Measurements from ENCODE around the gene NTN1. TPM values are rescaled to one million over a fixed set of nuclear protein-coding genes. Genes with fewer than 3 reads are reported as not detected.

NTN1 gene
- total and polyA plus RNA-seq, 2 donors = 9.7 to 23.9 TPM

DNA sequence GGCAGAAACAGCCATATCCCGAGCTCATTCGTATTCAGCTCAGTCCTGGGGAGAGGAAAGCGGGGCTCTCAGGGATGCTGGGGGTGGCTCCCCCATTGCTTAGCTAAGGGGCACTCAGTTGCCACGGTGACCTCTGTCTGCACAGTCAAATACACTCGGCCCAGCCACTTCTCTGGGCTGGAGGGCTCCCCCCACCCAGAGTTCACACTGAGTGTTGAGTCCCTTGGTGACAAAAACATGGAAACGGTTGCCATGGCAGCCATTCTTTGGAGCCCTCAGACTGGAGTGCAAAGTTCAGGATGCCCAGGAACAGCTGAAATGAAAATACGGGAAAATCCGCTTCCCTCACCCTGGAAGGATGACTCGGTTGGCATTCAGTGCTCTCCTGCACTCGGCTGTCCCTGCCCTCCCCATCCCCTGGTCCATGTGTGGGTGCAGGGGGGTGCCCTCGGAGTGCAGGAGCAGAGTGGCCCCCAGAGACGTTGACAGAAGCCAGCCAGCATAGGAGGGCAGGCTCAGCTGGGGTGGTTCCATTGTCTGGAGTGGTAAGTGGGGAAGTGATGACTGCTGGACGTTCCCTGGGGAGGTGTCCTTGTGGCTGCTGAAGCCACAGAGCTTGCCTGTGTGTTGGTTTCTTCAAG lies 216.5 kb downstream of the NTN1 start:
- WGBS = 89% methylated on average over 13 of the region's 13 CpGs
- DNase-seq (ENCODE audit: extremely low spot score) = no peak
- Histone ChIP-seq H3K4me1 (ENCODE audit: insufficient read depth) (peaks cover 1% of the 10 kb centered on the region), H3K27ac (ENCODE audit: low read depth) (no peak overlapping the region), H3K36me3 (ENCODE audit: insufficient read depth) (no peaks in the 10 kb centered on the region), H3K4me3 (ENCODE audit: low read depth, low read length) (no peak overlapping the region)

- H3K27ac ChIP-seq (ENCODE audit: low read depth) = no peak overlapping the region
- no peaks in the 10 kb centered on the region for H3K36me3 ChIP-seq (ENCODE audit: insufficient read depth)
- no peak overlapping the region for H3K4me3 ChIP-seq (ENCODE audit: low read depth, low read length)
- 87% methylated on average over 12 of the region's 12 CpGs for WGBS
- DNase-seq (ENCODE audit: extremely low spot score) = no peak
- H3K4me1 ChIP-seq (ENCODE audit: insufficient read depth) = peaks cover 1% of the 10 kb centered on the region
Observed at GRCh38 chr17:9238340-9239245, 217.3 kb downstream of the NTN1 start.

DNA sequence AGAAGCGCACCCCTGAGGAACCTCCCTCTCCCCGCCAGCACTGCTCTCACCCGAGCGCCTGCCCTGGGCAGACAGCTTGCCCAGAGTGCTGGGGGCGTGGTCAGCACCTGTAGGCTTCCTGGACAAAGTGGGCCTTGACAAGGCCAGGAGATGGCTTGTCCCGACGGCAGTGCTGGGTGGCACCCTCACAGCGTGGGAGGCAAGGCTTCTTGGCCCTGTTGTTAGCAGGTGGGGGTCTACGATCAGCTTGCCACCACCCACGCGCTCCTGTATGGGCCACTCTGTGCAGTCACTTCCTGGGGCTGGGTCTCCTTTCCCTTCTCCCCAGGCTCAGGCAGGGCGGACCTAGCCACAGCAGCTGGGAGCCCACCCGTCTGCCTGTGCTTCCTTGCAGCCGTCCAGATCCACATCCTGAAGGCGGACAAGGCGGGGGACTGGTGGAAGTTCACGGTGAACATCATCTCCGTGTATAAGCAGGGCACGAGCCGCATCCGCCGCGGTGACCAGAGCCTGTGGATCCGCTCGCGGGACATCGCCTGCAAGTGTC lies 218.0 kb downstream of the NTN1 start:
- Histone ChIP-seq H3K27ac (ENCODE audit: low read depth) (no peak overlapping the region), H3K36me3 (ENCODE audit: insufficient read depth) (no peaks in the 10 kb centered on the region), H3K4me3 (ENCODE audit: low read depth, low read length) (no peak overlapping the region), H3K4me1 (ENCODE audit: insufficient read depth) (peaks cover 1% of the 10 kb centered on the region)
- no peak for DNase-seq (ENCODE audit: extremely low spot score)
- 33% methylated on average over 27 of the region's 27 CpGs for WGBS

GRCh38 chr17:9239793-9240658 lies 218.7 kb downstream of the NTN1 start:
- WGBS = under 1% methylated on average over 82 of the region's 84 CpGs
- Histone ChIP-seq H3K27ac (ENCODE audit: low read depth) (peak overlapping the region; percentile 96), H3K4me1 (ENCODE audit: insufficient read depth) (peaks cover 1% of the 10 kb centered on the region), H3K4me3 (ENCODE audit: low read depth, low read length) (peak overlapping the region; percentile 49), H3K36me3 (ENCODE audit: insufficient read depth) (no peaks in the 10 kb centered on the region)
- DNase-seq (ENCODE audit: extremely low spot score) = no peak

DNA sequence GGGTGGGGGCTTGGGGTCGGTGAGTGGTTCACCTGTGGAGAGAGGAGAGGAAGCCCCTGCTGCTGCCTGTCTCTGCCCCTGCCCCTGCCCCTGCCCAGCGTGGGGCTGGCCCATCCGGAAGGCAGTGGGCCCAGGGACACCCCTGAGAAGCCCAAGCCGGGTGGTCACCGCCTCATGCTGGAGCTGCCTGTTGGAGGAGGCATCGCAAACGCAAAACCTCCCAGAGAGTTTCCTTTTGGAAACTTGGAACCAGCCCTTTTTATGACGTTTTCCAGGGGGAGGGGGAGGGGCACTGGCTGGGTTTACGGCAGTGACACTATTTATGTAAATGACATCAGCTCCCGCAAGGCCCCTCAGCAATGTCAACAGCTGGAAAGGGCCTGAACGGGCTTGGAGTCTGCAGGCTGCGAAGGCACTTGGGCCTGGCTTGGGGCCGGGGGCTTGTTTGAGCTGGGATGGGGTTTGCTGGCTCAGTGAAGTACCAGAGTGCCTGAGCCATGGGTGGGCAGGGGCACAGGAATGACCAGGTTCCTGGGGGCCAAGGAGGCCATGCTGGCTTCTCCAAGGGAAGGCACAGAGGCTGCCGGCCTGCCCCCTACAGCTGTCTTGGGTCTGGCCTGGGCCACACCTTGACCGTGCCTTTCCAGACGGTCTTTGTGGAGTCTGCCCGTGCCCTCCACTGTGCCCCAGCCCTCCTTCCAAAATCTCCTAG lies 219.5 kb downstream of the NTN1 start:
- Histone ChIP-seq H3K36me3 (ENCODE audit: insufficient read depth) (no peaks in the 10 kb centered on the region), H3K27ac (ENCODE audit: low read depth) (peak overlapping the region; percentile 96), H3K4me3 (ENCODE audit: low read depth, low read length) (peak overlapping the region; percentile 49), H3K4me1 (ENCODE audit: insufficient read depth) (peaks cover 1% of the 10 kb centered on the region)
- WGBS = 24% methylated on average over 17 of the region's 17 CpGs
- DNase-seq (ENCODE audit: extremely low spot score) = no peak

- peak overlapping the region; percentile 96 for H3K27ac ChIP-seq (ENCODE audit: low read depth)
- DNase-seq (ENCODE audit: extremely low spot score) = no peak
- peaks cover 1% of the 10 kb centered on the region for H3K4me1 ChIP-seq (ENCODE audit: insufficient read depth)
- no peaks in the 10 kb centered on the region for H3K36me3 ChIP-seq (ENCODE audit: insufficient read depth)
- 31% methylated on average over 10 of the region's 10 CpGs for WGBS
- no peak overlapping the region for H3K4me3 ChIP-seq (ENCODE audit: low read depth, low read length)
Observed at GRCh38 chr17:9241371-9241712, 220.0 kb downstream of the NTN1 start.

GRCh38 chr17:9241774-9242496 lies 220.6 kb downstream of the NTN1 start:
- no peaks in the 10 kb centered on the region for H3K36me3 ChIP-seq (ENCODE audit: insufficient read depth)
- peaks cover 1% of the 10 kb centered on the region for H3K4me1 ChIP-seq (ENCODE audit: insufficient read depth)
- WGBS = 83% methylated on average over 16 of the region's 16 CpGs
- H3K27ac ChIP-seq (ENCODE audit: low read depth) = peak overlapping the region; percentile 96
- DNase-seq (ENCODE audit: extremely low spot score) = no peak
- no peak overlapping the region for H3K4me3 ChIP-seq (ENCODE audit: low read depth, low read length)

DNA sequence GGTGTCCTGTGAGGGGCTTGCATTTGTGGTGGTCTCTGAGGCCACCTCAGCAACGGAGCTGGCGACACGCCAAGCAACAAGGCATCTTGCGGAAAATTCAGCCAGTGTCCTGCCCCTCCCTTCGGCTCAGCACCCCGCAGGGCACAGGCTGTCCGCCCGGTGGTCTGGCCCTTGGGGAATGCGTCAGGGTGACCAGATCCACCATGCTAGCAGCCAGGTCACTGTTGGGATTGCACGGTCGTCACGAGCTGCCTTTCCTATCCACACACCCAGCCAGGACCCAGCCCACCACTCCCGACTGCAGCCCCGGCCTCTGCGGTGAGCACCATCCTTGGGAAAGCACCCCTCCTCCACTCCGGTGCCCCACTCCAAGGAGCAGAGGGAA lies 221.2 kb downstream of the NTN1 start:
- DNase-seq (ENCODE audit: extremely low spot score) = no peak
- H3K4me1 ChIP-seq (ENCODE audit: insufficient read depth) = peaks cover 1% of the 10 kb centered on the region
- no peaks in the 10 kb centered on the region for H3K36me3 ChIP-seq (ENCODE audit: insufficient read depth)
- H3K27ac ChIP-seq (ENCODE audit: low read depth) = no peak overlapping the region
- H3K4me3 ChIP-seq (ENCODE audit: low read depth, low read length) = no peak overlapping the region
- 66% methylated on average over 16 of the region's 16 CpGs for WGBS

- Histone ChIP-seq H3K27ac (ENCODE audit: low read depth) (peak overlapping the region; percentile 11), H3K4me1 (ENCODE audit: insufficient read depth) (peaks cover 1% of the 10 kb centered on the region), H3K4me3 (ENCODE audit: low read depth, low read length) (no peak overlapping the region), H3K36me3 (ENCODE audit: insufficient read depth) (no peaks in the 10 kb centered on the region)
- DNase-seq (ENCODE audit: extremely low spot score) = no peak
- WGBS = 72% methylated on average over 8 of the region's 8 CpGs
Observed at GRCh38 chr17:9242983-9243382, 221.7 kb downstream of the NTN1 start.

GRCh38 chr17:9244066-9245052 lies 223.0 kb downstream of the NTN1 start:
- no peak overlapping the region for H3K4me3 ChIP-seq (ENCODE audit: low read depth, low read length)
- WGBS = 48% methylated on average over 21 of the region's 21 CpGs
- no peaks in the 10 kb centered on the region for H3K36me3 ChIP-seq (ENCODE audit: insufficient read depth)
- peaks cover 1% of the 10 kb centered on the region for H3K4me1 ChIP-seq (ENCODE audit: insufficient read depth)
- no peak for DNase-seq (ENCODE audit: extremely low spot score)
- peak overlapping the region; percentile 80 for H3K27ac ChIP-seq (ENCODE audit: low read depth)

- no peaks in the 10 kb centered on the region for H3K36me3 ChIP-seq (ENCODE audit: insufficient read depth)
- no peak overlapping the region for H3K4me3 ChIP-seq (ENCODE audit: low read depth, low read length)
- 87% methylated on average over 21 of the region's 21 CpGs for WGBS
- no peaks in the 10 kb centered on the region for H3K4me1 ChIP-seq (ENCODE audit: insufficient read depth)
- H3K27ac ChIP-seq (ENCODE audit: low read depth) = no peak overlapping the region
- no peak for DNase-seq (ENCODE audit: extremely low spot score)
Observed at GRCh38 chr17:9247401-9247938, 226.2 kb downstream of the NTN1 start.
